ENCODE data around the gene SLC17A8. TPM values are rescaled to one million over a fixed set of nuclear protein-coding genes. Genes with fewer than 3 reads are reported as not detected.

Gene SLC17A8
- total RNA-seq, 1 experiment from 2014 or later = not detected

DNA sequence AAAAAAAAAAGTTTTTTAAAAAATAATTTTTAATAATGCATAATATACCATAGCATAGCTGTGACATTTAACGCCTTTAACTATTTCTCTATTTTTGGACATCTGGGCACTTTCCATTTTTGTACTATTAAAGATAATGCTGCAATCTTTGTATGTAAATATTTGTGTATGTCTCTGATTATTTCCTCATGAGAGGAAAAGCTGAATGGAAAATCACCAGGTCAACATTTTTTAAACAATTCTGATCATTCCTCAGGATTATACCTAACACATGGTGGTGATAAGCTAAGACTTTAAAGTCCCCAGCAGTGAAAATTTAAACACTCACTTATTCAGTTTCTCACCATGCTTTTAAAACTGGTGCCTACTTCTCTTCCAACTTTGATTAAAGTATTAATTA lies 85.5 kb downstream of the SLC17A8 start:
- H3T11ph ChIP-seq (ENCODE audit: low read length) = no peak overlapping the region
- no peaks in the 10 kb centered on the region for H3K9me3 ChIP-seq (ENCODE audit: control insufficient read depth, low read depth, low read length)
- no peak for DNase-seq
- H3K27me3 ChIP-seq (ENCODE audit: insufficient read depth, low read length) = no peaks in the 10 kb centered on the region
- no peak overlapping the region for H4K8ac ChIP-seq (replicated peaks; ENCODE audit: insufficient read length, low read depth, low read length)
- H3K27me3 Mint-ChIP-seq (ENCODE audit: low read depth) = no peaks in the 10 kb centered on the region
- H3K36me3 Mint-ChIP-seq (ENCODE audit: insufficient read depth in 1 of 3, low read depth in 3 of 3) = no peaks in the 10 kb centered on the region
- no peak for TF ChIP-seq CTCF (conservative IDR thresholded peaks at IDR 0.05)
- no peak overlapping the region for H2BK120ac ChIP-seq (ENCODE audit: low read depth, low read length, poor library complexity, severe bottlenecking)
- H3K4me3 Mint-ChIP-seq = no peak overlapping the region
- H3K4me1 ChIP-seq (ENCODE audit: insufficient read depth, low read length) = no peaks in the 10 kb centered on the region
- no peak overlapping the region for H4K91ac ChIP-seq (ENCODE audit: insufficient read length, low read depth, low read length)
- WGBS (ENCODE audit: extremely low coverage, insufficient read length, low lambda C conversion rate) = no CpG with 5 or more reads among the region's 1 CpG
- no peak overlapping the region for H2AK5ac ChIP-seq (ENCODE audit: insufficient read length, low read length)
- no peak overlapping the region for H2BK20ac ChIP-seq (ENCODE audit: low read depth, low read length, poor library complexity, severe bottlenecking)
- no peak overlapping the region for H2BK12ac ChIP-seq (ENCODE audit: insufficient read length, low read depth, low read length)
- no peak overlapping the region for H3K27ac ChIP-seq (ENCODE audit: insufficient read length, low read depth, low read length)
- no peak overlapping the region for H3K14ac ChIP-seq (ENCODE audit: insufficient read depth, low read length)
- no peaks in the 10 kb centered on the region for H3K79me1 ChIP-seq (ENCODE audit: insufficient read depth, low read depth, low read length, poor library complexity, severe bottlenecking)
- no peak overlapping the region for H3K9ac ChIP-seq (ENCODE audit: extremely low read depth, insufficient read length, low read length)
- H3K4me2 ChIP-seq (ENCODE audit: insufficient read depth, insufficient read length, low read length) = no peak overlapping the region
- H3K79me2 ChIP-seq (ENCODE audit: insufficient read depth, low read length) = no peaks in the 10 kb centered on the region
- no peak overlapping the region for H3K27ac Mint-ChIP-seq
- H3K23ac ChIP-seq (ENCODE audit: insufficient read length, low read depth, low read length) = no peak overlapping the region
- H3K18ac ChIP-seq (ENCODE audit: insufficient read length, low read depth, low read length) = no peak overlapping the region
- no peak overlapping the region for H3K4ac ChIP-seq (ENCODE audit: low read depth, low read length)
- no peaks in the 10 kb centered on the region for H3K9me3 Mint-ChIP-seq
- H3K56ac ChIP-seq (ENCODE audit: insufficient read length, low read depth, low read length) = no peak overlapping the region
- peaks cover 6% of the 10 kb centered on the region in 2 experiments for H3K4me1 Mint-ChIP-seq
- no peak overlapping the region for H2BK15ac ChIP-seq (ENCODE audit: low read depth, low read length)
- no peak overlapping the region for H2BK5ac ChIP-seq (ENCODE audit: insufficient read length, low read length)
- H3K23me2 ChIP-seq (ENCODE audit: insufficient read length, low read depth, low read length, poor library complexity, severe bottlenecking) = no peaks in the 10 kb centered on the region
- H2AFZ ChIP-seq (ENCODE audit: low read length) = no peak overlapping the region
- H4K5ac ChIP-seq (ENCODE audit: insufficient read length, low read depth, low read length) = no peak overlapping the region
- no peaks in the 10 kb centered on the region for H4K20me1 ChIP-seq (ENCODE audit: control insufficient read depth, insufficient read depth, insufficient read length)
